K562 (cell line): ENCODE measurements around the gene SELPLG. TPM values are rescaled to one million over a fixed set of nuclear protein-coding genes. Genes with fewer than 3 reads are reported as not detected.

ENCODE experiments used
- ASH1L ChIP-seq: fragments of 450-650 bp; IDR thresholded peaks from 2 replicates; pipeline ENCODE4 v1.6.1; 2018; ENCODE audit warnings: borderline replicate concordance, mild to moderate bottlenecking, low read depth; ENCODE audit not compliant: partially characterized antibody
- BACH1 ChIP-seq: fragments of 200-800 bp; sonication (Bioruptor generic); IDR thresholded peaks from 2 replicates; pipeline ENCODE4 v1.6.1; 2016; ENCODE audit warnings: missing genetic modification characterization, missing compliant biosample characterization
- CGGBP1 ChIP-seq: fragments of 250-450 bp; sonication (Bioruptor Pico); IDR thresholded peaks from 2 replicates; pipeline ENCODE4 v1.9.0; 2021; ENCODE audit warnings: mild to moderate bottlenecking
- CHD1 ChIP-seq: fragments of 200-600 bp; sonication (generic); IDR thresholded peaks from one replicate; pipeline ENCODE4 v1.6.1; 2012; ENCODE audit warnings: mild to moderate bottlenecking, moderate library complexity, low read length, inconsistent platforms
- ELF1 ChIP-seq: fragments of 200-800 bp; sonication (Bioruptor generic); IDR thresholded peaks from 2 replicates; pipeline ENCODE4 v1.6.1; 2016; ENCODE audit warnings: missing genetic modification characterization, missing compliant biosample characterization
- KDM5B ChIP-seq: fragments of 200-600 bp; sonication (generic); IDR thresholded peaks from 2 replicates; pipeline ENCODE4 v1.6.1; 2012; ENCODE audit warnings: low read depth, mild to moderate bottlenecking, moderate library complexity, low read length, control low read depth, inconsistent platforms; ENCODE audit not compliant: insufficient replicate concordance
- KHSRP ChIP-seq: fragments of 450-650 bp; IDR thresholded peaks from 2 replicates; pipeline ENCODE4 v1.6.1; 2017
- LARP7 ChIP-seq: fragments of 450-650 bp; IDR thresholded peaks from 2 replicates; pipeline ENCODE4 v1.6.1; 2016
- MCM3 ChIP-seq: fragments of 450-650 bp; IDR thresholded peaks from 2 replicates; pipeline ENCODE4 v1.6.1; 2016
- MXD1 ChIP-seq: fragments of 250-450 bp; sonication (Bioruptor Pico); IDR thresholded peaks from 2 replicates; pipeline ENCODE4 v1.8.0; 2021; ENCODE audit warnings: borderline replicate concordance, mild to moderate bottlenecking, moderate library complexity; ENCODE audit not compliant: poor library complexity, severe bottlenecking
- NFE2L1 ChIP-seq: fragments of 450-650 bp; IDR thresholded peaks from 2 replicates; pipeline ENCODE4 v1.6.1; 2016; ENCODE audit warnings: missing genetic modification characterization, low read depth, mild to moderate bottlenecking, missing compliant biosample characterization, moderate library complexity, borderline replicate concordance
- NONO ChIP-seq, 2 experiments: fragments of 200-400 bp in 1 of 2; fragments of 450-650 bp in 1 of 2; formaldehyde crosslinking in 1 of 2; IDR thresholded peaks; 2 replicates each; pipeline ENCODE4 v1.6.1; 2017; ENCODE audit warnings: low read depth in 2 of 2, mild to moderate bottlenecking in 2 of 2, moderate library complexity in 2 of 2, low read length in 1 of 2
- PCBP1 ChIP-seq: fragments of 200-400 bp; formaldehyde crosslinking; IDR thresholded peaks from 2 replicates; pipeline ENCODE4 v1.6.1; 2018; ENCODE audit warnings: mild to moderate bottlenecking, low read depth, low read length; ENCODE audit not compliant: poor library complexity, severe bottlenecking
- PKNOX1 ChIP-seq: fragments of 450-650 bp; IDR thresholded peaks from 2 replicates; pipeline ENCODE4 v1.6.1; 2016
- PML ChIP-seq: IDR thresholded peaks from 2 replicates; pipeline ENCODE4 v1.6.1; 2012; ENCODE audit warnings: low read length, inconsistent platforms
- POU5F1 ChIP-seq: fragments of 150-350 bp; IDR thresholded peaks from 2 replicates; pipeline ENCODE4 v1.6.1; 2014; ENCODE audit warnings: borderline replicate concordance, low read length, low read depth, mild to moderate bottlenecking; ENCODE audit not compliant: partially characterized antibody
- SIN3A ChIP-seq, 2 experiments: fragments of 150-350 bp in 1 of 2; IDR thresholded peaks; 2 replicates each; pipeline ENCODE4 v1.6.1; 2011 to 2016; ENCODE audit warnings: borderline replicate concordance in 2 of 2, low read depth in 2 of 2, low read length in 2 of 2, mild to moderate bottlenecking in 2 of 2, moderate library complexity in 2 of 2; ENCODE audit not compliant: control insufficient read depth in 1 of 2
- SMAD1 ChIP-seq: fragments of 150-350 bp; IDR thresholded peaks from 2 replicates; pipeline ENCODE4 v1.6.1; 2014; ENCODE audit warnings: low read length, low read depth; ENCODE audit not compliant: partially characterized antibody
- SOX6 ChIP-seq: fragments of 450-650 bp; IDR thresholded peaks from 2 replicates; pipeline ENCODE4 v1.6.1; 2014; ENCODE audit warnings: mild to moderate bottlenecking
- U2AF2 ChIP-seq: fragments of 200-400 bp; formaldehyde crosslinking; optimal IDR thresholded peaks from 2 replicates; pipeline ENCODE3; 2017; ENCODE audit warnings: low read depth, mild to moderate bottlenecking, low read length
- ZNF121 ChIP-seq: sonication (generic); formaldehyde crosslinking; conservative IDR thresholded peaks from 2 replicates; pipeline ENCODE4 v1.8.0; 2022; ENCODE audit warnings: missing genetic modification reagents
- ZNF124 ChIP-seq: sonication (generic); formaldehyde crosslinking; IDR thresholded peaks from 2 replicates; pipeline ENCODE4 v1.8.1; 2022; ENCODE audit warnings: missing genetic modification reagents
- ZNF512 ChIP-seq: IDR thresholded peaks from 2 replicates; pipeline ENCODE4 v1.6.1; 2016; ENCODE audit warnings: missing genetic modification characterization, missing compliant biosample characterization
- ZNF766 ChIP-seq: fragments of 200-800 bp; sonication (Bioruptor generic); conservative IDR thresholded peaks from 2 replicates; pipeline ENCODE4 v1.6.1; 2016; ENCODE audit warnings: missing genetic modification characterization, missing compliant biosample characterization
- ZNF79 ChIP-seq: fragments of 250-450 bp; sonication (Bioruptor Pico); IDR thresholded peaks from 2 replicates; pipeline ENCODE4 v1.4.0; 2020; ENCODE audit warnings: low read depth, mild to moderate bottlenecking, moderate library complexity
- ZNF830 ChIP-seq: fragments of 250-450 bp; sonication (Bioruptor Pico); IDR thresholded peaks from 2 replicates; pipeline ENCODE4 v1.5.0; 2021; ENCODE audit warnings: mild to moderate bottlenecking
- polyA plus RNA-seq, 8 experiments: library from polyadenylated mRNA; depleted of rRNA in 4 of 8; stranded (reverse) in 5 of 8; unstranded in 3 of 8; fragments of >200 nt; fragmentation: Nextera tagmentation in 2 of 8; fragmentation: Illumina TruSeq in 1 of 8; extraction: Ambion mirVana in 2 of 8; extraction: Trizol in 1 of 8; gene quantifications; 2 replicates each; pipeline versions ENCODE4 v1.2.1 to v1.2.3, GENCODE V29; 2011 to 2014; ENCODE audit warnings: inconsistent platforms in 1 of 8, missing spikeins in 1 of 8
- total RNA-seq, 7 experiments: library from RNA; depleted of rRNA in 6 of 7; stranded (reverse); fragments of >200 nt in 6 of 7; fragmentation: Illumina TruSeq in 2 of 7; extraction: Trizol in 2 of 7; gene quantifications; 2 replicates each; pipeline versions ENCODE4 v1.2.1 to v1.2.3, GENCODE V29; 2011 to 2021; ENCODE audit warnings: low replicate concordance in 1 of 7

Gene SELPLG
- total and polyA plus RNA-seq, 9 of the 15 experiments (the other 6 are each of a cell fraction or from before 2014, with no cell fraction given): 0.22 to 10.2 (median 1.7) TPM

- peak; percentile 94 for TF ChIP-seq SMAD1
- no peak for TF ChIP-seq U2AF2
- no peak for TF ChIP-seq ZNF79 (CRISPR knock-in tag)
- no peak for TF ChIP-seq POU5F1
- peak in 1 of 2 experiments; percentile 80; a peak in 1 of 4 replicates for TF ChIP-seq NONO (IDR thresholded peaks at IDR 0.05; ENCODE audit: low read depth in 2 of 2, low read length in 1 of 2)
- TF ChIP-seq CHD1: no peak
- TF ChIP-seq ZNF121 (CRISPR knock-in tag): no peak
- TF ChIP-seq NFE2L1 (tag): no peak
- peak; percentile 87 for TF ChIP-seq SOX6
- TF ChIP-seq PCBP1: no peak
- no peak for TF ChIP-seq ZNF124
- TF ChIP-seq MCM3: no peak
- TF ChIP-seq SIN3A (IDR thresholded peaks at IDR 0.05; ENCODE audit: borderline replicate concordance in 2 of 2, control insufficient read depth in 1 of 2, low read depth in 2 of 2, low read length in 2 of 2): no peak
- TF ChIP-seq PML: 0 out of 2 replicates have a peak, but pooled peaks have one; percentile 36
- TF ChIP-seq ZNF766 (CRISPR knock-in tag): peak; percentile 93
- TF ChIP-seq ELF1 (tag): no peak
- no peak for TF ChIP-seq KDM5B
- no peak for TF ChIP-seq ZNF830 (CRISPR knock-in tag)
- no peak for TF ChIP-seq ZNF512
- TF ChIP-seq ASH1L: no peak
- peak; percentile 32; the same call in 1 of the 2 replicates for TF ChIP-seq BACH1 (tag)
- TF ChIP-seq LARP7: no peak
- no peak for TF ChIP-seq KHSRP
- TF ChIP-seq MXD1: no peak
- no peak for TF ChIP-seq CGGBP1 (CRISPR knock-in tag)
- TF ChIP-seq PKNOX1: peak; percentile 39; the same call in 1 of the 2 replicates
Measured at GRCh38 chr12:108640802-108641445, 7.2 kb upstream of the SELPLG start (continued).
